Astrocyte of the hippocampus (primary cell): ENCODE measurements around the gene ALAD.

Experiments
- DNase-seq: peaks from one replicate; pipeline ENCODE4 v3.0.0; 2011; ENCODE audit warnings: low read depth, low spot score

ALAD gene

GRCh38 chr9:113349066-113349444 is 52.0 kb downstream of the ALAD start:
- DNase-seq: no peak

- DNase-seq: no peak
These were observed 52.6 kb downstream of the ALAD start for GRCh38 chr9:113348437-113348836.

GRCh38 chr9:113345671-113346070 is 55.4 kb downstream of the ALAD start:
- no peak for DNase-seq

GRCh38 chr9:113345190-113345589 is 55.9 kb downstream of the ALAD start:
- no peak for DNase-seq

- DNase-seq: peak; percentile 73
These were observed 57.3 kb downstream of the ALAD start for GRCh38 chr9:113343732-113344231.

GRCh38 chr9:113341712-113342410 is 59.2 kb downstream of the ALAD start:
- DNase-seq: no peak

GRCh38 chr9:113340011-113340699 is 60.9 kb downstream of the ALAD start, which contains the start of gene WDR31:
TSS of gene WDR31 (minus strand) at chr9:113340275. CDS start at chr9:113332022, 8,253 bp downstream.
- DNase-seq: peak; percentile 96

GRCh38 chr9:113337714-113338113 is 63.4 kb downstream of the ALAD start:
- no peak for DNase-seq
